Hippocampal formation (tissue), 2 donors: ENCODE measurements around the gene SLC35F4.
"Not testable (repeated sequence)": the region's sequence is repeated elsewhere in the genome, so short reads cannot be mapped to it uniquely, and the experiment has no call there.

ENCODE experiments used
- DNase-seq, 2 donors: peaks; one replicate each; lab custom pipeline; 2025; lab: John Stamatoyannopoulos, UW

SLC35F4 gene

GRCh38 chr14:57796556-57796955, 69.3 kb downstream of the SLC35F4 start:
- DNase-seq = no peak

- no peak for DNase-seq
Observed at GRCh38 chr14:57785058-57785457, 80.8 kb downstream of the SLC35F4 start.

- DNase-seq = no peak
Observed at GRCh38 chr14:57771801-57772200, 94.1 kb downstream of the SLC35F4 start.

GRCh38 chr14:57769863-57770523, 95.9 kb downstream of the SLC35F4 start:
- no peak for DNase-seq

GRCh38 chr14:57761800-57762199, 104.1 kb downstream of the SLC35F4 start:
- DNase-seq = no peak

- no peak for DNase-seq
Observed at GRCh38 chr14:57760896-57761295, 105.0 kb downstream of the SLC35F4 start.

- DNase-seq = no peak
Observed at GRCh38 chr14:57755018-57755521, 110.8 kb downstream of the SLC35F4 start.

GRCh38 chr14:57754527-57754926, 111.4 kb downstream of the SLC35F4 start:
- no peak for DNase-seq

GRCh38 chr14:57753821-57754220, 112.1 kb downstream of the SLC35F4 start:
- no peak for DNase-seq

- DNase-seq = not testable (repeated sequence)
Observed at GRCh38 chr14:57752142-57752695, 113.7 kb downstream of the SLC35F4 start.

GRCh38 chr14:57751400-57751799, 114.5 kb downstream of the SLC35F4 start:
- no peak for DNase-seq

GRCh38 chr14:57749267-57749666, 116.6 kb downstream of the SLC35F4 start:
- no peak for DNase-seq

- DNase-seq = no peak
Observed at GRCh38 chr14:57748279-57748678, 117.6 kb downstream of the SLC35F4 start.

- DNase-seq = no peak
Observed at GRCh38 chr14:57747036-57747435, 118.9 kb downstream of the SLC35F4 start.

- DNase-seq = no peak
Observed at GRCh38 chr14:57746563-57746962, 119.3 kb downstream of the SLC35F4 start.

- no peak for DNase-seq
Observed at GRCh38 chr14:57739516-57739915, 126.4 kb downstream of the SLC35F4 start.

GRCh38 chr14:57737598-57737997, 128.3 kb downstream of the SLC35F4 start:
- DNase-seq = no peak

GRCh38 chr14:57736391-57736790, 129.5 kb downstream of the SLC35F4 start:
- no peak for DNase-seq

GRCh38 chr14:57735276-57735675, 130.6 kb downstream of the SLC35F4 start:
- DNase-seq = no peak

- peak in 1 of 2 donors; percentile 6 for DNase-seq
Observed at GRCh38 chr14:57732463-57733285, 133.2 kb downstream of the SLC35F4 start.

GRCh38 chr14:57729208-57730187, 136.4 kb downstream of the SLC35F4 start:
- no peak for DNase-seq
